Suppressor macrophage treated with lipopolysaccharide for 4 hours (primary cell): Measurements from ENCODE around the gene TMED1.

ENCODE experiments used
- DNase-seq: peaks from one replicate; pipeline ENCODE4 v3.0.0-alpha.2; 2020

TMED1 gene

DNA sequence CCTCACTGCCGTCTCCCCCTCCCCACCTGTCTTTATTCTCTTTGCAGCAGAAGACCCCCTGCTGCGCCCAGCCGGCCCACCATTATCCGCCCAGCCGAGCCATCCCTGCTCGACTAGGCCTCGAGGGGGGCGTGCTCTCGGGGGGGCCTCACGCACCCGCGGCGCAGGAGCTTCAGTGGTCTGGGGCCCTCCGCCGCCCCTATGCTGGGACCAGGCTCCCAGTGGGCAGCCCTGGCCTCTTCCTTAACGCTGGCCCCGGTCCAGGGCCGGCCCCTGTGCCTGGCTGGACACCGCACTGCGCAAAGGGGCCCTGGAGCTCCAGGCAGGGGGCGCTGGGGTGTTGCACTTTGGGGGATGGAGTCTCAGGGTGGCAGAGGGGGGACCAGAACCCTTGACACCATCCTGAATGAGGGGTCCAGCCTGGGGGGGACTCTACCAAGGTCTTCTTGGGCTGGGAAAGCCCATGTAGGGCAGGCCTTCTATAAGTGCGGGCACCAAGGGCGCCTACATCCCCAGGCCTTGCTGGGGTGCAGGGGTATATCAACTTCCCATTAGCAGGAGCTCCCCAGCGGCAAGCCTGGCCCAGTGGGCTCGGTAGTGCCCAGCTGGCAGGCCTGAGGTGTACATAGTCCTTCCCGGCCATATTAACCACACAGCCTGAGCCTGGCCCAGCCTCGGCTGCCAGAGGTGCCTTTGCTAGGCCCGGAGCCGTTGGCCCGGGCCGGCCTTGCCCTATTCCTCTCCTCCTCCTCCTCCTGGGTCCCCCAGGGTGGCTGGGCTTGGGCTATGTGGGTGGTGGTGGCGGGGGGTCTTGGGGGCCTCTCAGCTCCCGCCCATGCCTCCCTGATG, 4.9 kb downstream of the TMED1 start:
- no peak for DNase-seq

DNA sequence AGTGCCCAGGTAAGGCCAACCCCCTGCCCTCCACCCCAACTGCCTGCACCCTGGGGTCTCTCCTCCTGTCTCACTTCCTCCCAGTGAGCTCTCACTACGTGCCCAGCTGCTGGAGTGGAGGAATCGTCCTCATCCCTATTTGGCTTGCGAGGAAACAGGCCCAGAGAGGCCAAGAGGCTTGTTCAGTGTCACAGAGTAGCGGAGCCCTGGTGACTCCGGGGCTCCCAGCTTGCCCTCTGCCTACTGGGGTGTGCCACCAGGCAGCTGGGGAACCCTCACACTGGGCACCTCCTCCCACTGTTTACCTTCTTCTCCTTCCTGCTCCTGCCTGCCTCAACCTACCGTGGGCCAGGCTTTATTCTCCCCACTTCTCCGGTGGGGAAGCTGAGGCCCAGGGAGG, 5.6 kb downstream of the TMED1 start:
- DNase-seq = no peak

DNA sequence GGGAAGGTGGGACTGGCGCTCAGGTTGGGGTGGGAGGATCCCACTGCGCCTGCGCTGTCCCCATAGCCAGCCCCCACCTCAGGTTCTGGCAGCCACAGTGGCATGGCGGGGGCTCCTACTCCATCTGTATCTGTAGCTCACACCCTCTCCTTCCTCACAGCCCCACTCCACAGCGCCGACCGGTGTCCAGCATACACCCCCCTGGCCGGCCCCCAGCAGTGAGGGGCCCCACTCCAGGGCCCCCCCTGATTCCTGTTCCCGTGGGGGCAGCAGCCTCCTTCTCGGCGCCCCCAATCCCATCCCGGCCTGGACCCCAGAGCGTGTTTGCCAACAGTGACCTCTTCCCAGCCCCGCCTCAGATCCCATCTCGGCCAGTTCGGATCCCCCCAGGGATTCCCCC, 6.0 kb downstream of the TMED1 start:
- DNase-seq = no peak

DNA sequence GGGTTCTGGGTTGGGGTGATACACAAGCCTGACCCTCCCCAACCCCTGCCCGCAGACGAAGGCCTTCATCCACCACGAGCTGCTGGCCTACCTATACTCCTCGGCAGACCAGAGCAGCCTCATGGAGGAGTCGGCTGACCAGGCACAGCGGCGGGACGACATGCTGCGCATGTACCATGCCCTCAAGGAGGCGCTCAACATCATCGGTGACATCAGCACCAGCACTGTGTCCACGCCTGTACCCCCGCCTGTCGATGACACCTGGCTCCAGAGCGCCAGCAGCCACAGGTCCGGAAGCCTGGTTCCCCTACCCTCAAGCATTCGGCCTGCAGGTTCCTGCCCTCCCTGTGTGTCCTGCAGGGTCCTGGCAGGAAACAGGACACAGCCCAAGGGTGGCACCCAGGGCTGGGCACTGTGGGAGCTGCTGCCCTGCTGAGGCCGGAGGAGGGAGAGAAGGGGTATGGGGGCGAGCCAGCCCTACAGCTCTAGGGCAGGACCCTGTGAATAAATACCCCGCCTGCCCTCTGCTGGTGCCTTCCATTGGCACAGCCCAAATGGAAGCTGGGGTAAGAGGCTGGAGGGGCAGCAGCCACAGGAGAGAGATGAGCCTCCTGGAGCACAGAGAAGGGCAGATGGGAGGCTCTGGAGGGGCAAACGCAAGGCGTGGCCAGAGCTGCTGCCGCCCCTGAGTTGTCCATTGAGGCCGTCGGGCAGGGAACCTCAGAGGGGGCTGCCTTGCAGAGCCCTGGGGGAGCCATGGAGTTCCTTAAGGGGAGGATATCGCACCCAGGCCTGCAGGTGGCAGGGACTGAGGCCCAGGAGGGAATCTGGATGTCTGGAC, 6.8 kb downstream of the TMED1 start:
- no peak for DNase-seq

DNA sequence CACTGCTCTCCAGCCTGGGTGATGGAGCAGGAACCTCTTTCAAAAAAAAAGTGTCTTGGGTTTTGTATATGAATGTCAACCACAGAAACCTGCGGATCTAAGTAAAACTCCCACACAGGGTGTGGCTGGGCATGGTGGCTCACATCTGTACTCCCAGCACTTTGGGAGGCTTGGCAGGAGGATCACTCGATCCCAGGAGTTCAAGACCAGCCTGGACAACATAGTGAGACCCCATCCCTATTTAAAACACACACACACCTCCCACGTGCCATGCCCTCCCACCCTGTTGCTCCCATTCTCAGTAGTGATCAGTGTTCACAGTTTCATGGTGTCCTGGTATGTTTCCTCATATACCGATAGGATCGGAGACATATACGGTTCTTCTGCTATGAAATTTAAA, 9.2 kb downstream of the TMED1 start:
- DNase-seq = no peak

DNA sequence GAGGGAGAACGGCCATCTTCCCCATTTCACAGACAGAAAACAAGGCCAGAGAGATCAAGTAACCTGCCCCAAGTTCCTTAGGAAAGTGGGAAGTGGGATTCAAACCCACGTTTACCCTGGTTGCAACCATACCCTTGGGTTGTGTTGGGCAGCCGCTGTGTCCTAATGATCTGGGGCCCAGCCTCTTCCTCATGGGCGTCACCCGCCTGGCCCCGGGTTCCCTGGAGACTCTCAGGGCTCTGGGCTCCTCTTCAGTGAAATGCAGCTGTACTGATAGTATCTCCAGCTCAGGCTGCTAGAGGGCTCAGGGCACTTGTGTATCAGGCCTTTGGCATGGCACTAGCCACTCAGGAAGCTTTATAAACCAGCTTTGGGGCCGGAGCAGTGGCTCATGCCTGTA, 9.8 kb downstream of the TMED1 start:
- DNase-seq = no peak

DNA sequence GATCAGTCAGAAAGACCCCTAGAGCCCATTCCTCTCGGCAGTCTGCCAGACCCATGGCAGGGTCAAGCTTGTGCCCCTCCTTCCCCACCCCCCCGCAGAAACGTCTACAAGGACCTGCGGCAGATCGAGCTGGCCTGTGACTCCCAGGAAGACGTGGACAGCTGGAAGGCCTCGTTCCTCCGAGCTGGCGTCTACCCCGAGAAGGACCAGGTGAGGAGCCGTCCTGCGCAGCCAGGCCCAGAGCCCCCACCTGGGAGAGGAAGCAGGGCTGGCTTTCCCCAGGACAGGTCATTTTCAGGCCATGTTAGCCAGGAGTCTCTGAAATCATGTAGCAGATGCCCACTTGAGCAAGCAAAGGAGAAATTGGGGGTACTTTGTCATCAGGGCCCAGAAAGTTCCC, 12.3 kb downstream of the TMED1 start:
- no peak for DNase-seq

DNA sequence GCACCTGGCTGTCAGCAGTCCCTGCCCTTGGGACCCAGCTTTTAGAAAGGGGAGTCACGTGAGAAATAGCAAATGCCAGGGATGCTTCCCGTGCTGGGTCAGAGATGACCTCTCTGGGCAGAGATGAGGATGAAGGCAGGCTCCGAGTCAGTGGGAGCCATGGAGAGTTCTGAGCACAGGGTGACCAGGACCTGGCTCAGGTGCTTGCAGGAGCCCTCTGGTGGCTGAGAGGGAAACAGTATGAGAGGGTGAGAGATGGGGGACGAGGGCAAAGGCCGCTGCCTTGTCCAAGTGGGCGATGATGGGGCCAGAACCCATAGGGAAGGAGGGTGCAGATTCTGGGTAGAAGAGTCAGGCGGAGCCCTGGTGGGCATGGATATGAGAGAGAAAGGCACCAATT, 15.8 kb downstream of the TMED1 start:
- peak; percentile 16 for DNase-seq

DNA sequence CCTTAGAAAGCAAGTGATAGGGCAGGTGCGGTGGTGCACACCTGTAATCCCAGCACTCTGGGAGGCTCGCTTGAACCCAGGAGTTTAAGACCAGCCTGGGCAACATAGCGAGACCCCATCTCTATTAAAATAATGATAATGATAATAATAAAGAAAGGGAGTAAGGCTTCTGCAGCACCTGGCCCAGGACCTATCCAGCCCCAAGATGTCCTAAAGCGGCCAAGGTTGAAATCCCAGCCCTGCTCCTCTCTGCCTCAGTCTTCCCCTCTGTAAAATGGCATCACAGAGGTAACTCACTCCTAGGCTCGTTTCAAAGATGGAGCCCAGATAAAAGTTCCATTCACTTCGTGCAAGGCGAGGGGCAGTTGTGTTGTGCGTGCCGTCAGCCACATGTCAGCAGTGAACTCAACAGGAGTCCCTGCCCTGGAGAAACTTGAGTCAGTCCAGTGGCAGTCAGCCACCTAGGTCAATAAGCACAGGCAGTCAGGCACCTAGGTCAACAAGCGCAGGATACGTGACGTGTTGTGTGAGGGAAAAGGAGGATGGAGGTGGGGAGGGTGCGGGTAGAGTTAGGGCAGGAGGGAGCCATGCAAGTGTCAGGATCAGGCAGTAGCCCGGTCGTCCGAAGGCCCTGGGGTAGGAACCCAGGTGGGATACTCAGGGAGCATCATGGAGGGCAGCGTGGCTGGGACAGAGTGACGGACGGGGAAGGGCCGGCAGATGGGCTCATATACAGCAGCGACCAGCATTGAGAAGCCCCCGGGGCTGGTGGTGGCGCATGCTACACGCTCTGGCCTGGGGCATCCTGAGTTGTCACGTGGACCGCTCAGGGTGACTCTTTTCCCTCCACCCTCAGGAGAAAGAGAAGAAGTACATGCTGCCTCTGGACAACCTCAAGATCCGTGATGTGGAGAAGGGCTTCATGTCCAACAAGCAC, 16.6 kb downstream of the TMED1 start:
- no peak for DNase-seq

DNA sequence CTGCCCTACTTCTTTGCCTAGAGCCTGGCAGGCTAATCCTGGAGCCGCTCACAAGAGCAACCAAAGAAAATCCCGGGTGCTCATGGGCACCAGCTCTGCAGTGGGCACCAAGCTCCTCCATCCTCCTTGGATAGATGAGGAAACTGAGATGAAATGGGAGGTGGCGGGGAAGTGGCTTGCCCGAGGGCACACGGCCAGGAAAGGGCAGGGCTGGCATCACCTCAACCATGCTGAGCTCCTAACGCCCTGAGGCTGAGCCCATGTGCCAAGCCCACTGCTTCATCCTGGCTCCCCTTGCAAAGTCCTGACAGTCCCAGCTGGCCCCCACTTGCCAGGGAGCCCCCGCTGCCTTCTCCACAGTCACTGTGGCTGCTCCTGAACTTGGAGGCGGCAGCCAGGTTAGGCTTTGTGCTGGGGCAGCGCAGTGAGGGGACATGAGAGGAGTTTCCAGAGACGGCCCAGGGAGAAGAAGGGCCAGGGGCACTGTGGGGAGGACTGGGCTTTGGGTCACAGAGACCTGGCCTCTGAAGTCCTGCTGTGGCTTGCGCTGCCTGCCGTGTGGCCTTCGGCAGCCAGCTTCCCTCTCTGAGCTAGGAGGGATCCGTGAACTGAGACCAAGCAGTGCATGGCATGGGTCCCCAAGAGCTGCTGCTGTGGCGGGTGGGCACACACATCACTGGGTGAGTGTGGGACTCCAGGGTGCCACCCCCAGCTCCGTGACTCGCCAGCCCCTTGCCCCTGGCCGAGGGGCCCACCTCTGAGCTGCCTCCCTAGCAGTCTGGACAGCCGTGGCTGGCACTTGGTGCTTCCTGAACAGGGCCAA, 17.5 kb downstream of the TMED1 start:
- DNase-seq = no peak

DNA sequence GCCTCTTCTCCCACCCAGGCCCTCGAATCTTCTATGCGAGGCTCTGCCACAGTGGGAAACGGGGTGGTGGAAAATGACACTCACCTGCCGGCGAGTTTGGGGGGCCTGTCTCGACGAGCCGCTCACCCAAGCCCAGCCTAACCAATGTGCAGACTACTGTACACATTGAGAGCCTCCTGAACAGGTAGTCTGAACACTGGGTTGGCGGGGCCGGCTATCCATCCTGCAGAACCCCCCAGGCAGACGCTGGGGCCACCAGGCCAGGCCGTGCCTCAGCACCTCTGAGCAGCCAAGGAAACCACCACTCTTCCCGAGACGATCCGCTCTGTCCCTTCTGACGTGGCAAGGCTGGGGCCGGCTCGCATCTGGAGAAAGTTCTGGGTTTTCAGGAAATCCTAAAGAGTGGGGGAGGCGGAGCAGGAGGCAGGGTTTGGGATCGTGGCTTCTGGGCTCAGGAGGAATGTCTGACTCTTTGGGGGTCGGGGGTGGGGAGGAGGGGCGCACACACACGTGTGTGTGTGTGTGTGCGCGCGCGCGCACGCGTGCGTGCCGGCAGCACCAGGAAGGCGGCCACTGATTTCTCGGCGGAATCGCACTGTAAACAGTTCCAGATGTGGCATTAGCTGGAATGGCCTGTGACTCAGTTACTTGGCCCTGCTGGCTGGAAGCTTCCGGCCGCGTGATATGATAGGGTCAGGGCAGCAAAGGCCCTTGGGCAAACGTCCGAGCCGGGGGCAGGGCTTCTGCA, 18.5 kb downstream of the TMED1 start:
- no peak for DNase-seq

DNA sequence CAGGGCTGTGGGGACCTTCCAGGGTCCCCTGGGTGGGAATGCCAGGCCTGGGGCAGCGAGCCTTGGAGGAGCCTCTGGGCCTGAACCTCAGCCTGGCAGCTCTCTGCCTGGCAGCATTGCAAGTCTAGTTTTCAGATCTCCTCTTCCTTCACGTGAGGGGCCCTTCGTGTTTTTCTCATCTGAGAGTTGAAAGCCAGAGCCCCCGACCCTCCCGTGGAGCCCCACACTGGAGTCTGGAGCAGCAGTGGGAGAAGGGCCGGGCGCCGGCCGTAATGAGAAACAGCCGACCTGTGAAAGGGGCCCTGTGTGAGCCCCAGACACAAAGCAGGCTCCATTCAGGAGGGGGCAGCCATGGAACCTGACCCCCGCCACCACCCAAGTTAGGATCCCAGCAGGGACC, 19.3 kb downstream of the TMED1 start:
- no peak for DNase-seq

DNA sequence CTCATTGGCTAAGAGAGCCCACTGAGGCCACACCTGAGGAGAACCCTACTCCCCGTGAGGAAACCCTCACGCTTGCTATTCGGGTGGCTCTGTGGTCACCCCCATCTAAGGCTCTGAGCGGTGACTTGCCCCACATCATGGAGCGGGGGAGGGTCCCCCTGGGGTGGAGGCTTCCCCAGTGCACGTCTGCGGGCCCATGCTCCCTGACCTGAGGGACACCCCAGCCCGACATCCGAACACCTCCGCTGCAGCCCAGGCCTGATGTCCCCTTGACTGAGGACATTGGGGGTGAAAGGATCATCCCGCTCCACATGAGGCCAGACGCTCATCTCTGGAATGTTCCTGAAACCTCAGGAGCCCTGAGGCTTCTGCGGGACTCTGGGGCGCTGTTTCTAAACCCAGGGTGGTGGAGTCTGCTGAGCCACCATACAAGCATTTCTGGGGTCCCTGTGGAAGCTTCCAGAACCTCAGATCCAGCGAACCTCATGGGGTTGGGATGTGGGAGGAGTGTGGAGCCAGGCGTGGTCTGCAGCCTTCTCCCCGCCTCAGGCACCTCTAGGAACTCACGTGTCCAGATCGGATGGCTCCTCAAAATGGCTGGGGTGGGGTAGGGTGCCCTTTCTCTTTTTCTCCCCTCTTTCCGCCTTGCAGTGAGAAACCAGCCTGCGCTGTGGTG, 19.9 kb downstream of the TMED1 start:
- DNase-seq = no peak

DNA sequence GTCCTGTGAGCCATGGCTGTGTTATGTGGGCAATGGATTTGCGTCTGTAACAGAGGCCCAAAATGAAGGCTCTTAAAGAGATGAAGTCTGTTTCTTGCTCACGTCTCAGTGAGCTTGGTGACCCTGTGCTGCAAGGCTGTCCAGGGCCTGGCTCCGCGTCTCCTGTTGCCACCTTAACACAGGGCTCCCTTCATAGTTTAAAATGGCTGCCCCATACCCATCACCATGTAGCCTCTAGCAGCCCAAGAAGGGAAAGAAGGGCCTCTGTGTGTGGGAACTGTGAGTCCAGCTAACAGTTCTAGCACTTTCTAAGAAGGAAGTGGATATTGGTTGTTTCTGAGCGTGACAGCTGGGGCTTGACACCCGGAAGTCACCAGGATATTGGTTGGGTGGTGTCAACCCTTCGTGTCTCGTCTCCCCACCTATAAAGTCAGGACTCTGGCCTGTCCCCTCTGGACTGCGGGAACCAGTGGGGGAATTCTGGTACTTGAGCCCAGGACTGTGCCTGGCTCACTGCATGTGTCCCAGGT, 20.9 kb downstream of the TMED1 start:
- DNase-seq = no peak

DNA sequence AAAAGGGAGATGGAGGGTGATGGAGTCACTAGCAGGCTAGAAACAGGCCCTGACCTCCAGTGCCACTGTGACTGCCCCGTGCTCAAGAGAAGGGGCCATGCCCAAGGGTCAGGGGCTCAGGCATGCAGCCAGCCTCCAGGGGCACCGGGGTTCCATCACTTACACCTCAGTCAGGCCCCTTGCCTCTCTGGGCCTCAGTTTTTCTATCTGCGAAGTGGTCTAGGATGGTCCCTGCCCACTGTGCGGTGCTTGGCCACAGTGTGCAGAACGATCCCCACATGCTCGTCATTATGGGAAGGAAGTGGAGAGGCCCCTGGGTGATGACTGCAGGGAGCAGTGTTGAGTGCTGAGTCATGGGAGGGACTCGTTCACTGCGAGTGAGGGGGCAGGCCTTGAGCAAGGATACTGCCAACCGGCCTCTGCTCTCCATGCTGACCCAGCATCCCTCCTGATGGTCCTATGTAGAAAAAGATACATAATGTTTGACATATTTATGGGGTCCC, 23.1 kb downstream of the TMED1 start:
- peak; percentile 89 for DNase-seq

DNA sequence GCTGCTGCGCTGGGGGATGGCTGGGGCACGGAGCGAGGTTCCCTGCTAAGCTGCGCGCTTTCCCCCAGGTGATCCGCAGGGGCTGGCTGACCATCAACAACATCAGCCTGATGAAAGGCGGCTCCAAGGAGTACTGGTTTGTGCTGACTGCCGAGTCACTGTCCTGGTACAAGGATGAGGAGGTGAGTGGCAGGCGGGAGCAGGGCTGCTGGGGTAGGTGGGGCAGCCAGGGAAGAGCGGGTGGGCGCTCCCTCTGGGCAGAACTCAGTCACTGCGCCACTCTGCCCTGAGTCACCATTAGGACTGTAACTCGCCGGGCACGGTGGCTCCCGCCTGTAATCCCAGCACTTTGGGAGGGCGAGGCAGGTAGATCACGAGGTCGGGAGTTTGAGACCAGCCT, 23.8 kb downstream of the TMED1 start:
- DNase-seq = no peak

DNA sequence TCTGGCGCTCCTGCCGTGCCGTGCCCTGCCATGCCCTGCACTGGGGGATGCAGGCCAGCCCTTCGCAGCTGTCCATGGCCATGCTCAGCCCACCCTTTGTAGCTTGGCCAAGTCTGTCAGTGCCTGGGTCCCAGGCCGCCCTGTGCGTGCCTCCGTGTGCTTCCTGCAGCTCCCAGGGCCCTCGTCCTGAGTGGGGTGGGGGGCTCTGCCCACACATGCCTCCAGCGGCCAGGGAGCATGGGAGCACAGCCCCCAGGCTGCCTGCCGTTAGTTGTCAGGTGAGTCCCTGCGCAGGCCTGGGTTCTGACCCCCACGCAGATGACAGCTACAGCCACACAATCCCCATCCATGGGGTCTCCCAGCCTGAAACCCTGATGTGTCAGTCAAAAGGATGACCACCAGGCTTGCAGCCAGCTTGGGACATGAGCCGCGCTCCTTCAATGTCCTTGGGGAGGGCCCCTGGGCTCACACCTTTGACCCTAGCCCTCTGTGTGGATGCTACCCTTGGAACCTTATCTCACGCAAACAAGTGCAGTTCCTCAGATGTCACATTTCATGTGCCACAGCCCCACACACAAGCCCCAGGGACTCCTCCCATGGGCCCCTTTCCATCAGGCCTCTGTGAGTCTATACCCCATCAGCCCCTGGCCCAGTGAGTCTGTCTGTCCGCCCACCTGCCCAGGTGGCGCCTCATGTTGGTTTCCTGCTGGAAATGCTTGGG, 24.5 kb downstream of the TMED1 start:
- DNase-seq = no peak

DNA sequence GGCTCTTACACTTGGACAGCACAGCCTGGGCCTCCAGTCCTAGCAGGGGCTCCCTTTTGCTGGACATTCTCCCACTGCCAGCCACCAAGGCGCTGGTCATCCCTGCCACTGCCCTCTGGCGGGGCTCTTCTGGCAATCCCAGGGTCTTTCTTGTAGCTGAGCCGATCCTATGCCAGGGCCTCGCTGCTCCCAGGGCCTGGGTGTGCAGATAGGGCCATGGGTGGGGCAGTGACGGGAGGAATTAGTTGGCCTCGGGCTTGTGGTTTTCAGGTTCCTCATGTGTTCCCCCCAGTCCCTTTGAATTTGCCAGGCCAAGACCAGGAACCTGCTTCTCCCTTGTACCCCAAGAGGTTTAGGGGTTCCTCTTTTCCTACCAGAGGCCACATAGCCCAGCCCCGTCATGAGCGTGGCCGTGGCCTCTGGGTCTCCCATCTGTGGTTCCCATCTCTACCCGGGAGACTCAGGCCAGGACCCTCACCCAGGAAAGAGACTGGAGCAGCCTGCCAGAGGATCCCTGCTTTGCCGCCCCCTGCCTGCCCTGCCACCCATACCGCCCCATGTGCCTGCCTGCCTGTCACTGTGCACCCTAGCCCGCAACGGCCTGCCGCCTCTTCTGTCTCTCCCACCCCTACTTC, 26.2 kb downstream of the TMED1 start:
- DNase-seq = peak; percentile 27
